Parathyroid adenoma (tissue), 2 donors: ENCODE results near the gene RNF220.
A peak's percentile ranks its signal among the peaks of the same experiment; 100 is the strongest.

ENCODE experiments used
- H2AFZ ChIP-seq: fragments of 300-600 bp; sonication (generic); one replicate; pipeline ENCODE4 v1.7.0; 2017; ENCODE audit warnings: antibody characterized with exemption, mild to moderate bottlenecking
- H3K27ac ChIP-seq: fragments of 300-600 bp; sonication (generic); one replicate; pipeline ENCODE4 v1.7.0; 2017
- H3K27me3 ChIP-seq: fragments of 300-600 bp; sonication (generic); one replicate; pipeline ENCODE4 v1.7.0; 2017; ENCODE audit warnings: low read length; ENCODE audit not compliant: control insufficient read depth, insufficient read depth
- H3K36me3 ChIP-seq: fragments of 300-600 bp; sonication (generic); one replicate; pipeline ENCODE4 v1.7.0; 2017; ENCODE audit warnings: low read length; ENCODE audit not compliant: control insufficient read depth, insufficient read depth
- H3K4me1 ChIP-seq: fragments of 300-600 bp; sonication (generic); one replicate; pipeline ENCODE4 v1.7.0; 2017; ENCODE audit warnings: control low read depth
- H3K4me2 ChIP-seq: fragments of 300-600 bp; sonication (generic); one replicate; pipeline ENCODE4 v1.7.0; 2017; ENCODE audit warnings: low read length
- H3K4me3 ChIP-seq: fragments of 300-600 bp; sonication (generic); one replicate; pipeline ENCODE4 v1.7.0; 2017; ENCODE audit warnings: low read depth, low read length
- H3K79me2 ChIP-seq: fragments of 300-600 bp; sonication (generic); one replicate; pipeline ENCODE4 v1.7.0; 2017; ENCODE audit warnings: control low read depth
- H3K9ac ChIP-seq: fragments of 300-600 bp; sonication (generic); one replicate; pipeline ENCODE4 v1.7.0; 2017; ENCODE audit warnings: mild to moderate bottlenecking
- H3K9me3 ChIP-seq: fragments of 300-600 bp; sonication (generic); one replicate; pipeline ENCODE4 v1.7.0; 2017; ENCODE audit warnings: low read length; ENCODE audit not compliant: control insufficient read depth
- CTCF ChIP-seq: fragments of 300-600 bp; sonication (generic); IDR thresholded peaks from one replicate; pipeline ENCODE4 v1.7.0; 2017; ENCODE audit warnings: antibody characterized with exemption, mild to moderate bottlenecking
- donor health status: primary hyperparathyroidism.

RNF220 gene

GRCh38 chr1:44594353-44594752, 189.3 kb downstream of the RNF220 start:
- no peaks in the 10 kb centered on the region for H3K27me3 ChIP-seq
- no peaks in the 10 kb centered on the region for H3K9me3 ChIP-seq
- no peaks in the 10 kb centered on the region for H3K4me1 ChIP-seq
- no peak overlapping the region for H3K27ac ChIP-seq
- H3K4me2 ChIP-seq = no peak overlapping the region
- H3K9ac ChIP-seq = no peak overlapping the region
- no peak for TF ChIP-seq CTCF
- no peak overlapping the region for H2AFZ ChIP-seq
- no peak overlapping the region for H3K4me3 ChIP-seq
- H3K36me3 ChIP-seq = no peaks in the 10 kb centered on the region
- H3K79me2 ChIP-seq = no peaks in the 10 kb centered on the region

- no peaks in the 10 kb centered on the region for H3K9me3 ChIP-seq
Observed at GRCh38 chr1:44594871-44595735, 190.0 kb downstream of the RNF220 start.

GRCh38 chr1:44596511-44596910, 191.5 kb downstream of the RNF220 start:
- H3K36me3 ChIP-seq = no peaks in the 10 kb centered on the region
- no peak overlapping the region for H3K4me3 ChIP-seq
- H3K9me3 ChIP-seq = no peaks in the 10 kb centered on the region
- H2AFZ ChIP-seq = no peak overlapping the region
- H3K79me2 ChIP-seq = no peaks in the 10 kb centered on the region
- H3K27me3 ChIP-seq = no peaks in the 10 kb centered on the region
- H3K9ac ChIP-seq = no peak overlapping the region
- no peak overlapping the region for H3K4me2 ChIP-seq
- no peaks in the 10 kb centered on the region for H3K4me1 ChIP-seq
- no peak for TF ChIP-seq CTCF
- no peak overlapping the region for H3K27ac ChIP-seq

More at GRCh38 chr1:44594871-44595735, 190.0 kb downstream of the RNF220 start:
- TF ChIP-seq CTCF = peak; percentile 71
- H3K27ac ChIP-seq = no peak overlapping the region
- H3K27me3 ChIP-seq = no peaks in the 10 kb centered on the region
- no peak overlapping the region for H2AFZ ChIP-seq
- H3K4me3 ChIP-seq = no peak overlapping the region
- no peaks in the 10 kb centered on the region for H3K79me2 ChIP-seq
- no peaks in the 10 kb centered on the region for H3K36me3 ChIP-seq
- no peak overlapping the region for H3K9ac ChIP-seq
- H3K4me1 ChIP-seq = no peaks in the 10 kb centered on the region
- H3K4me2 ChIP-seq = no peak overlapping the region

GRCh38 chr1:44598167-44598566, 193.1 kb downstream of the RNF220 start:
- H3K4me2 ChIP-seq = no peak overlapping the region
- no peaks in the 10 kb centered on the region for H3K36me3 ChIP-seq
- no peak overlapping the region for H2AFZ ChIP-seq
- no peaks in the 10 kb centered on the region for H3K27me3 ChIP-seq
- no peaks in the 10 kb centered on the region for H3K4me1 ChIP-seq
- TF ChIP-seq CTCF = no peak
- H3K9ac ChIP-seq = no peak overlapping the region
- H3K4me3 ChIP-seq = no peak overlapping the region
- H3K27ac ChIP-seq = no peak overlapping the region
- H3K79me2 ChIP-seq = no peaks in the 10 kb centered on the region
- no peaks in the 10 kb centered on the region for H3K9me3 ChIP-seq
